Esophagus squamous epithelium (tissue), 4 donors: ENCODE results near the gene SLC27A5.

Source experiments
- POLR2A ChIP-seq, 4 donors: fragments of 450-650 bp; IDR thresholded peaks; one replicate each; pipeline ENCODE4 v1.6.1; 2017; ENCODE audit warnings: antibody characterized with exemption in 4 of 4, mild to moderate bottlenecking in 4 of 4, moderate library complexity in 3 of 4
- TF ChIP-seq, protein P1 (sequence below), 6 experiments: fragments of 450-650 bp in 4 of 6; fragments of 200-600 bp in 2 of 6; sonication (generic) in 2 of 6; IDR thresholded peaks; one replicate each; pipeline ENCODE4 v1.5.1; 2016 to 2019; ENCODE audit warnings: antibody characterized with exemption in 6 of 6, mild to moderate bottlenecking in 4 of 6, moderate library complexity in 4 of 6

DNA sequence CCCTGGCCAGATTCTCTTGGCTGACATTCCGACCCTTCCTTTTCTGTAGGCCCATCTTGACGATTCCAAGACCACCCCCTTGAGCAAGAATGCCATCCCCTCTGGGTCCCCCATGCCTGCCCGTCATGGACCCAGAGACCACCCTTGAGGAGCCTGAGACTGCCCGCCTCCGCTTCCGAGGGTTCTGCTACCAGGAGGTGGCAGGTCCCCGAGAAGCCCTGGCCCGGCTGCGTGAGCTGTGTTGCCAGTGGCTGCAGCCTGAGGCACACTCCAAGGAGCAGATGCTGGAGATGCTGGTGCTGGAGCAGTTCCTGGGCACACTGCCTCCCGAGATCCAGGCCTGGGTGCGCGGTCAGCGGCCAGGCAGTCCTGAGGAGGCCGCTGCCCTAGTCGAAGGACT, 34.7 kb downstream of the SLC27A5 start:
- TF ChIP-seq, protein P1, sequence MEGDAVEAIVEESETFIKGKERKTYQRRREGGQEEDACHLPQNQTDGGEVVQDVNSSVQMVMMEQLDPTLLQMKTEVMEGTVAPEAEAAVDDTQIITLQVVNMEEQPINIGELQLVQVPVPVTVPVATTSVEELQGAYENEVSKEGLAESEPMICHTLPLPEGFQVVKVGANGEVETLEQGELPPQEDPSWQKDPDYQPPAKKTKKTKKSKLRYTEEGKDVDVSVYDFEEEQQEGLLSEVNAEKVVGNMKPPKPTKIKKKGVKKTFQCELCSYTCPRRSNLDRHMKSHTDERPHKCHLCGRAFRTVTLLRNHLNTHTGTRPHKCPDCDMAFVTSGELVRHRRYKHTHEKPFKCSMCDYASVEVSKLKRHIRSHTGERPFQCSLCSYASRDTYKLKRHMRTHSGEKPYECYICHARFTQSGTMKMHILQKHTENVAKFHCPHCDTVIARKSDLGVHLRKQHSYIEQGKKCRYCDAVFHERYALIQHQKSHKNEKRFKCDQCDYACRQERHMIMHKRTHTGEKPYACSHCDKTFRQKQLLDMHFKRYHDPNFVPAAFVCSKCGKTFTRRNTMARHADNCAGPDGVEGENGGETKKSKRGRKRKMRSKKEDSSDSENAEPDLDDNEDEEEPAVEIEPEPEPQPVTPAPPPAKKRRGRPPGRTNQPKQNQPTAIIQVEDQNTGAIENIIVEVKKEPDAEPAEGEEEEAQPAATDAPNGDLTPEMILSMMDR (IDR thresholded peaks at IDR 0.05), result no peak
- TF ChIP-seq POLR2A (IDR thresholded peaks at IDR 0.05), result no peak
